ENCODE results near the gene DENND4A. TPM values are rescaled to one million over a fixed set of nuclear protein-coding genes. Genes with fewer than 3 reads are reported as not detected.

Gene DENND4A
- total RNA-seq, 1 experiment from 2014 or later = 12.7 TPM

- Mint-ChIP-seq H3K4me1 (ENCODE audit: low read depth, unreplicated experiment) (peaks cover 32% of the 10 kb centered on the region), H3K9me3 (ENCODE audit: unreplicated experiment) (no peaks in the 10 kb centered on the region), H3K27ac (ENCODE audit: unreplicated experiment) (no peak overlapping the region), H3K36me3 (ENCODE audit: insufficient read depth, unreplicated experiment) (no peaks in the 10 kb centered on the region), H3K4me3 (ENCODE audit: unreplicated experiment) (no peak overlapping the region), H3K27me3 (ENCODE audit: insufficient read depth, unreplicated experiment) (no peaks in the 10 kb centered on the region)
- no peaks in the 10 kb centered on the region for H3K36me3 ChIP-seq (ENCODE audit: control insufficient read depth, insufficient read depth, low read length)
- no peak for TF ChIP-seq CTCF (IDR thresholded peaks at IDR 0.05; ENCODE audit: insufficient read depth in 1 of 2, low read depth in 1 of 2, low read length in 1 of 2, severe bottlenecking in 1 of 2, unreplicated experiment in 1 of 2)
- ChIA-PET CTCF (interaction anchor here (0.6 kb wide), 1 partner anchor 586 kb away, joined by 5 read pairs; no protein-coding TSS in a partner anchor), POLR2A (interaction anchor here (0.6 kb wide), 1 partner anchor 320 kb away, joined by 14 read pairs; no protein-coding TSS in a partner anchor)
- H3K4me1 ChIP-seq = peaks cover 20% of the 10 kb centered on the region
- intact Hi-C loops (cut with micrococcal nuclease; ENCODE audit: unreplicated experiment) = loop anchor here (10.0 kb wide), 1 partner anchor 112 kb away; no protein-coding TSS in a partner anchor
- no peak for DNase-seq
- H3K9me3 ChIP-seq = no peaks in the 10 kb centered on the region
- H3K4me3 ChIP-seq (ENCODE audit: low read depth, low read length) = no peak overlapping the region
- no peaks in the 10 kb centered on the region for H3K27me3 ChIP-seq (replicated peaks; ENCODE audit: control insufficient read depth, insufficient read depth, low read length)
- no TSS peak for BruUV-seq (replicated peaks)
Observed at GRCh38 chr15:65836665-65837064, 44.6 kb upstream of the DENND4A start.

GRCh38 chr15:65835447-65835846, 43.4 kb upstream of the DENND4A start:
- intact Hi-C loops (cut with micrococcal nuclease; ENCODE audit: unreplicated experiment) = loop anchor here (10.0 kb wide), 1 partner anchor 111 kb away; no protein-coding TSS in a partner anchor
- Histone ChIP-seq H3K9me3 (no peaks in the 10 kb centered on the region), H3K36me3 (ENCODE audit: control insufficient read depth, insufficient read depth, low read length) (no peaks in the 10 kb centered on the region), H3K27me3 (replicated peaks; ENCODE audit: control insufficient read depth, insufficient read depth, low read length) (no peaks in the 10 kb centered on the region), H3K4me1 (peaks cover 22% of the 10 kb centered on the region), H3K4me3 (ENCODE audit: low read depth, low read length) (no peak overlapping the region)
- Mint-ChIP-seq H3K27me3 (ENCODE audit: insufficient read depth, unreplicated experiment) (no peaks in the 10 kb centered on the region), H3K9me3 (ENCODE audit: unreplicated experiment) (no peaks in the 10 kb centered on the region), H3K4me1 (ENCODE audit: low read depth, unreplicated experiment) (peaks cover 36% of the 10 kb centered on the region), H3K36me3 (ENCODE audit: insufficient read depth, unreplicated experiment) (no peaks in the 10 kb centered on the region), H3K4me3 (ENCODE audit: unreplicated experiment) (no peak overlapping the region), H3K27ac (ENCODE audit: unreplicated experiment) (no peak overlapping the region)
- ChIA-PET CTCF (interaction anchor here (0.6 kb wide), 1 partner anchor 19 kb away, joined by 4 read pairs; no protein-coding TSS in a partner anchor), POLR2A (no interaction called here)
- DNase-seq = no peak
- no peak for TF ChIP-seq CTCF (IDR thresholded peaks at IDR 0.05; ENCODE audit: insufficient read depth in 1 of 2, low read depth in 1 of 2, low read length in 1 of 2, severe bottlenecking in 1 of 2, unreplicated experiment in 1 of 2)
- BruUV-seq (replicated peaks) = no TSS peak

GRCh38 chr15:65834603-65835282, 42.6 kb upstream of the DENND4A start:
- H3K36me3 ChIP-seq (ENCODE audit: control insufficient read depth, insufficient read depth, low read length) = no peaks in the 10 kb centered on the region
- no peaks in the 10 kb centered on the region for H3K9me3 Mint-ChIP-seq (ENCODE audit: unreplicated experiment)
- H3K4me3 ChIP-seq (ENCODE audit: low read depth, low read length) = no peak overlapping the region
- peaks cover 36% of the 10 kb centered on the region for H3K4me1 Mint-ChIP-seq (ENCODE audit: low read depth, unreplicated experiment)
- H3K4me1 ChIP-seq = peaks cover 22% of the 10 kb centered on the region
- DNase-seq = no peak
- TF ChIP-seq CTCF (IDR thresholded peaks at IDR 0.05; ENCODE audit: insufficient read depth in 1 of 2, low read depth in 1 of 2, low read length in 1 of 2, severe bottlenecking in 1 of 2, unreplicated experiment in 1 of 2) = no peak
- POLR2A ChIA-PET = no interaction called here
- no peak overlapping the region for H3K4me3 Mint-ChIP-seq (ENCODE audit: unreplicated experiment)
- CTCF ChIA-PET = interaction anchor here (0.5 to 0.6 kb wide), 3 partner anchors 20 to 181 kb away, joined by 4 to 8 read pairs (median 4); no protein-coding TSS in a partner anchor
- no TSS peak for BruUV-seq (replicated peaks)
- no peaks in the 10 kb centered on the region for H3K27me3 ChIP-seq (replicated peaks; ENCODE audit: control insufficient read depth, insufficient read depth, low read length)
- H3K27ac Mint-ChIP-seq (ENCODE audit: unreplicated experiment) = no peak overlapping the region
- H3K27me3 Mint-ChIP-seq (ENCODE audit: insufficient read depth, unreplicated experiment) = no peaks in the 10 kb centered on the region
- no peaks in the 10 kb centered on the region for H3K36me3 Mint-ChIP-seq (ENCODE audit: insufficient read depth, unreplicated experiment)
- intact Hi-C loops (cut with micrococcal nuclease; ENCODE audit: unreplicated experiment) = loop anchor here (10.0 kb wide), 1 partner anchor 110 kb away; no protein-coding TSS in a partner anchor
- no peaks in the 10 kb centered on the region for H3K9me3 ChIP-seq

Data from Caco-2 (cell line).